Activated T-helper 17 cell treated with anti-CD3 and anti-CD28 coated beads, Interleukin-2, amount 50 U/mL, for 72 hours (primary cell): Measurements from ENCODE around the gene CELA1. TPM values are rescaled to one million over a fixed set of nuclear protein-coding genes. Genes with fewer than 3 reads are reported as not detected.
A peak's percentile ranks its signal among the peaks of the same experiment; 100 is the strongest.
"Not testable (repeated sequence)": the region's sequence is repeated elsewhere in the genome, so short reads cannot be mapped to it uniquely, and the experiment has no call there.

Source experiments
- ATAC-seq: fragments of 150-1000 bp; cut with Tn5 transposase; replicated peaks from 2 replicates; pipeline ENCODE4 v1.10.0; 2021; ENCODE audit warnings: mild to moderate bottlenecking, moderate library complexity
- H3K27ac Mint-ChIP-seq: one replicate; pipeline ENCODE4 v1.8.0; 2022; ENCODE audit warnings: mixed read lengths
- H3K27me3 Mint-ChIP-seq: one replicate; pipeline ENCODE4 v1.8.0; 2022; ENCODE audit warnings: mixed read lengths
- H3K36me3 Mint-ChIP-seq: one replicate; pipeline ENCODE4 v1.8.0; 2022; ENCODE audit warnings: low read depth, mild to moderate bottlenecking, mixed read lengths
- H3K4me1 Mint-ChIP-seq: one replicate; pipeline ENCODE4 v1.8.0; 2022; ENCODE audit warnings: mixed read lengths
- H3K4me3 Mint-ChIP-seq: one replicate; pipeline ENCODE4 v1.8.0; 2022; ENCODE audit warnings: mild to moderate bottlenecking, mixed read lengths
- H3K9me3 Mint-ChIP-seq: one replicate; pipeline ENCODE4 v1.8.0; 2022; ENCODE audit warnings: mixed read lengths
- total RNA-seq, 2 donors: library from RNA; stranded (reverse); gene quantifications; one replicate each; pipeline ENCODE4 v1.2.3, GENCODE V29; 2022

CELA1 gene
- total RNA-seq, 2 donors from 2014 or later: not detected

DNA sequence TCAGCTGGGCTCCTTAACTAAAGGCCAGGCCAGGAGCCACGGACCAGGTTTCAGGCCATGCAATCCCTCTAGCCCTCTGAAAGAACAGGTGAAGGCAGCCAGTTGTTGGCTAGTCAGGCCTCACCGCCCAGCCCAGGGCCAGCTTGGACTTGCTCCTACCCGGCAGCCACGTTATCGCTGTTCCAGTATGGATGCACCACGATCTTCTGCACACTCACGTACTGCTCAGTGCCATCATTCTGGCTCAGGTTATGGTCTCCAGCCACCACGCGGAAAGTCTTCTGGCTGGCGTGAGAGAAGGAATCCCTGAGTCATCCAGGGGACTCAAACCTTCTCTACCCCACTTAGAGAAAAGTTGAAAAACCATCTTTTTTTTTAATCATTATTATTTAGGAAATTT lies 4.1 kb downstream of the CELA1 start:
- Mint-ChIP-seq H3K4me1 (peaks cover 5% of the 10 kb centered on the region), H3K9me3 (no peaks in the 10 kb centered on the region), H3K4me3 (no peak overlapping the region), H3K36me3 (no peaks in the 10 kb centered on the region), H3K27me3 (no peaks in the 10 kb centered on the region), H3K27ac (no peak overlapping the region)
- no peak for ATAC-seq

GRCh38 chr12:51341251-51342007 lies 5.0 kb downstream of the CELA1 start:
- peak; percentile 83 for ATAC-seq
- H3K9me3 Mint-ChIP-seq: no peaks in the 10 kb centered on the region
- no peak overlapping the region for H3K27ac Mint-ChIP-seq
- peak overlapping the region; percentile 37 for H3K4me3 Mint-ChIP-seq
- H3K27me3 Mint-ChIP-seq: no peaks in the 10 kb centered on the region
- H3K4me1 Mint-ChIP-seq: peaks cover 5% of the 10 kb centered on the region
- H3K36me3 Mint-ChIP-seq: no peaks in the 10 kb centered on the region

DNA sequence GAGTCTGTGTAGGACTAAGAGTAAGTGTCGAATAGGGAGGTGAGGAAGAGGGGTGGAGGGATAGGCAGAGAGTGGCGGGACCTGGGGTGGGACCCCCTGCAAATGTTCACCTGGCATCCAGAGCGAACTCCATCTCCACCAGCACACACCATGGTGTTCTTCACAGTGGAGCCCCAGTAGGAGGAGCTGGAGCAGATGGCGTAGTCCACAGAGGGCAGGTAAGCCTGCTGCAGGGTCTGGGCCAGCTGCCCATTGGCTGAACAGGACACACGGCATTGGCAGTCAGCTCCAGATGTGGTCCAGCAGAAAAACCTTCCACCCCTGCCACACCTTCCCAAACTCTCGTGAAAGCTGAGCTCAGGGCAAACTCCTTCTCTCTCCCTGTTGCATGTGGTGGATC lies 6.7 kb downstream of the CELA1 start:
- Mint-ChIP-seq H3K9me3 (no peaks in the 10 kb centered on the region), H3K4me3 (no peak overlapping the region), H3K36me3 (no peaks in the 10 kb centered on the region), H3K4me1 (peaks cover 10% of the 10 kb centered on the region), H3K27me3 (no peaks in the 10 kb centered on the region), H3K27ac (no peak overlapping the region)
- no peak for ATAC-seq

DNA sequence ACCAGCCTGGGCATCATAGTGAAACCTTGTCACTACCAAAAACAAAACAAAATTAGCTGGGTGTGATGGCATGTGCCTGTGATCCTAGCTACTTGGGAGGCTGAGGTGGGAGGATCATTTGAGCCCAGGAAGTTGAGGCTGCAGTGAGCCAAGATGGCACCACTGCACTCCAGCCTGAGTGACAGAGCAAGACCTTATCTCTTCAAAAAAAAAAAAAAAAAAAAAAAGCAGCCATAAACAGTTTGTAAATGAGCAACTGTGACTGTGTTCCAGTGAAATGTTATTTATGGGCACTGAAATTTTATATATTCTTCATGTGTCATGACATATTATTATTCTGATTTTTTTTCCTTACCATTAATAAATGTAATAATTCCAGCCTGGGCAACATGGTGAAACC lies 9.1 kb downstream of the CELA1 start:
- not testable (repeated sequence) for ATAC-seq, H3K27me3 Mint-ChIP-seq, H3K36me3 Mint-ChIP-seq, H3K27ac Mint-ChIP-seq, H3K9me3 Mint-ChIP-seq, H3K4me3 Mint-ChIP-seq
- peaks cover 11% of the 10 kb centered on the region for H3K4me1 Mint-ChIP-seq

DNA sequence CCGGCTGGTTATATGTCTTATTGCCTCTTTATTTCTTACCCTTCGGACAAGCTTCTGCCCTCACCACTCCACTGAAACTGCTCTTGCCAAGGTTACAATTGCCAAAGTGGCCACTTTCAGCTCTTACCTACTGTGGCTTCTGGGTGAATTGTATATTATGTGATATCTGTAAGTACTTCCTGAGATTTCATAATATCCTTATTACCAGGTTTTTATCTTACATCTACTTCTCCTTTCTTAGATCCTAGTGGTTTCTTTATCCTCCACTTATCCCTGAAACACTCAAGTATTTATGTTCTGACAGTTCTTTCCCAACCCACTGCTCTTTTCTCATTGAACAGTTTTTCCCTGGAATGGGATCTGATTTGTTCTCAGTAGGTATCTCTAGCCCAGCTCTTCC lies 10.5 kb downstream of the CELA1 start:
- Mint-ChIP-seq H3K9me3 (no peaks in the 10 kb centered on the region), H3K27me3 (no peaks in the 10 kb centered on the region), H3K27ac (no peak overlapping the region), H3K36me3 (no peaks in the 10 kb centered on the region), H3K4me1 (peaks cover 7% of the 10 kb centered on the region), H3K4me3 (no peak overlapping the region)
- no peak for ATAC-seq

GRCh38 chr12:51334764-51335163 lies 11.7 kb downstream of the CELA1 start:
- Mint-ChIP-seq H3K4me3 (no peak overlapping the region), H3K4me1 (peaks cover 11% of the 10 kb centered on the region), H3K27ac (peak overlapping the region; percentile 48), H3K27me3 (no peaks in the 10 kb centered on the region), H3K36me3 (no peaks in the 10 kb centered on the region), H3K9me3 (no peaks in the 10 kb centered on the region)
- ATAC-seq: no peak

DNA sequence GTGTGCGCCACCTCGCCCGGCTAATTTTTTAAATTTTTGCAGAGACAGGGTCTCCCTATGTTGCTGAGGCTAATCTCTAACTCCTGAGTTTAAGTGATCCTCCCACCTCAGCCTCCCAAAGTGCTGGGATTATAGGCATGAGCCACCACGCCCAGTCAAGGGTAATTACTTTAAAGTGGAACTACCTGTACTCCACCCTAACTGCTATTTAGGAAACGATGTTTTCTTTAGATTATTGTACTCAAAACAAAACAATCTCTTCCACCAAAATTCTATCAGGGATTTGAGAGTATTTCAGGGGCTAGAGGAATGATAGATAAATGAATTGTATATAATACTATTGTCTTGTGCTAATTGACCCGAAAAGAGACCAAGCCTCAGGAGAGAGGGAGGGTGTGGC lies 12.9 kb downstream of the CELA1 start:
- Mint-ChIP-seq H3K4me1 (peaks cover 13% of the 10 kb centered on the region), H3K27ac (no peak overlapping the region), H3K9me3 (no peaks in the 10 kb centered on the region), H3K4me3 (no peak overlapping the region), H3K27me3 (no peaks in the 10 kb centered on the region), H3K36me3 (no peaks in the 10 kb centered on the region)
- no peak for ATAC-seq

- ATAC-seq: no peak
- H3K4me3 Mint-ChIP-seq: peak overlapping the region; percentile 54
- peak overlapping the region; percentile 48 for H3K27ac Mint-ChIP-seq
These were observed 16.3 kb downstream of the CELA1 start for GRCh38 chr12:51330186-51330585.

DNA sequence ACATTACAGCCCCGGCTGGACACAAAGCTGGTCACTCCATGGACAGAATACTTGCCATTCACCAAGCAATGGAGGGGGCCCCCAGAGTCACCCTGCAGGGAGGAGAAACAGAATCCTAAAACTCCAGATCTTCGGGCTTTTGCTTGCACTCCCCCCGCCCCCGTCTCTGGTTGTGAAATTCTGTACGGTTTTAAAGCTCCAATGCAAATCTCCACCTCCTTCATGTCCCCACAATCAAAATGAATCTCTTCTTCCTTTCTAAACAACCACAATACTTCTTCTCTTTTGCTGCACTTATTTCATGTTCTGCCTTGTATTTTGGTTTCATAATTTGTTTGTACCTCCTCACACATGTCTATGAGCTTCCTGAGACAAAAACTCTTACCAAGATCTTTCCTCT lies 16.7 kb downstream of the CELA1 start:
- Mint-ChIP-seq H3K27me3 (no peaks in the 10 kb centered on the region), H3K4me3 (peak overlapping the region; percentile 54), H3K4me1 (peaks cover 26% of the 10 kb centered on the region), H3K9me3 (no peaks in the 10 kb centered on the region), H3K27ac (peak overlapping the region; percentile 48), H3K36me3 (no peaks in the 10 kb centered on the region)
- peak; percentile 53 for ATAC-seq

More at GRCh38 chr12:51330186-51330585, 16.3 kb downstream of the CELA1 start:
- H3K36me3 Mint-ChIP-seq: no peaks in the 10 kb centered on the region
- peaks cover 26% of the 10 kb centered on the region for H3K4me1 Mint-ChIP-seq
- H3K9me3 Mint-ChIP-seq: no peaks in the 10 kb centered on the region
- H3K27me3 Mint-ChIP-seq: no peaks in the 10 kb centered on the region

- Mint-ChIP-seq H3K4me3 (peak overlapping the region; percentile 54), H3K9me3 (no peaks in the 10 kb centered on the region), H3K36me3 (no peaks in the 10 kb centered on the region), H3K27me3 (no peaks in the 10 kb centered on the region), H3K4me1 (peaks cover 25% of the 10 kb centered on the region), H3K27ac (no peak overlapping the region)
- no peak for ATAC-seq
These were observed 17.9 kb downstream of the CELA1 start for GRCh38 chr12:51328587-51328986.

- no peaks in the 10 kb centered on the region for H3K9me3 Mint-ChIP-seq
- peak overlapping the region; percentile 67 for H3K4me3 Mint-ChIP-seq
- peaks cover 15% of the 10 kb centered on the region for H3K36me3 Mint-ChIP-seq
- no peaks in the 10 kb centered on the region for H3K27me3 Mint-ChIP-seq
- ATAC-seq: peak; percentile 6
- H3K27ac Mint-ChIP-seq: peak overlapping the region; percentile 84
- H3K4me1 Mint-ChIP-seq: peaks cover 34% of the 10 kb centered on the region
These were observed 19.6 kb downstream of the CELA1 start for GRCh38 chr12:51326698-51327439.

DNA sequence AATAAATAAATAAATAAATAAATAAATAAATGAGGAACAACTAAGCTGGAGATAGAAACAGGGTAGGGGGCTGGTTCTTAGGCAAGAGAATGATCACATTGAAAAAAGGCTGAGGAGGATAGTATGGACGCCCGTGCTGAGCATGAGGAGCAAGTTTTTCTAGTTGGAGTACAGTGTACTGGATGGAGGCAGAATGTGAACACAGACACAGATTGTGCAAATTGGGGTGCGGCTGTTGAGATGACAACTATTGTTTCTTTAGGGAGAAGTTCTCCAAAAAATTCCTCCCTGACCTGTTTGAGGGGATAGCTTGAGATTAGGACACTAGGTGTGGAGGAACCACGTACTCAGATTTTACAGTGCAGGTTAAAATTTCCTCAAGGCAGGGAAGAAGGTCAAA lies 21.5 kb downstream of the CELA1 start:
- no peak for ATAC-seq
- Mint-ChIP-seq H3K9me3 (no peaks in the 10 kb centered on the region), H3K27ac (peak overlapping the region; percentile 94), H3K4me1 (peaks cover 51% of the 10 kb centered on the region), H3K27me3 (no peaks in the 10 kb centered on the region), H3K36me3 (peaks cover 25% of the 10 kb centered on the region), H3K4me3 (peak overlapping the region; percentile 93)

GRCh38 chr12:51323966-51324895 lies 22.2 kb downstream of the CELA1 start, which contains the start of gene BIN2:
Gene BIN2, minus strand, starts transcription at chr12:51324174. Its CDS starts 72 bp downstream, at chr12:51324102.
- peaks cover 25% of the 10 kb centered on the region for H3K36me3 Mint-ChIP-seq
- no peaks in the 10 kb centered on the region for H3K9me3 Mint-ChIP-seq
- peak within 1 kb of the TSS; percentile 94 for H3K27ac Mint-ChIP-seq
- peaks cover 54% of the 10 kb centered on the region for H3K4me1 Mint-ChIP-seq
- peak; percentile 70 for ATAC-seq
- no peaks in the 10 kb centered on the region for H3K27me3 Mint-ChIP-seq
- peak within 1 kb of the TSS; percentile 93 for H3K4me3 Mint-ChIP-seq

DNA sequence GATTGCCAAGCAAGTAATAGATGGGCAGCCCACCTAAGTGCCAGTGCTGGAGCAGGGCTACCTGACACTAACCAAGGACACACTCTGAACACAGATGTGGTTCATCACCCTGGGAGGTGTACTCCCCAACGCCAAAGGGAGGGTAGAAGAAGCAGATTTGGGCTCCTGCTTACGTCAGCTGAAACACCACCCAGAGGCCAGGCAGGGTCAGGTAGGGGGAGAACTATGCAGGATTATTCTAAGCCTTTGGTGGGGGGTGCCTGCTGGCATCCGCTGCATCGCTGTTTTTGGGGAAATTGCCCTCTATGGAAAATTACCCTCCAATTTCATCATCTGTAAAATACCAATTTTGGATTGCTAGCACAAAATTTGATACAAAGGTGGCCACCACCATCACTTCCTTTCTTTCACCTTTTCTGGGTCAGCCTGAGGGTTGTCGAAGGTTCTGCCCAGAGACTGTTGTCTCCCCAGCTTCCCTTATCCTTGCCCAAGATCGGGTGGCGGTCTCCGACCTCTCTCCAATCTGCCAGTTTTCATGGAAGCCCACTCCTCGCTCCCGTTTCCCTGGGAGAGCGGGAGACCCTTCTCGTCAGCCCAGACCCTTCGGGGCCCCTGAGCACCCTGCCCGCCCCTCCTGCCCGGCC lies 23.0 kb downstream of the CELA1 start:
- peaks cover 31% of the 10 kb centered on the region for H3K36me3 Mint-ChIP-seq
- no peaks in the 10 kb centered on the region for H3K27me3 Mint-ChIP-seq
- no peaks in the 10 kb centered on the region for H3K9me3 Mint-ChIP-seq
- peak overlapping the region; percentile 94 for H3K27ac Mint-ChIP-seq
- H3K4me1 Mint-ChIP-seq: peaks cover 61% of the 10 kb centered on the region
- peak overlapping the region; percentile 93 for H3K4me3 Mint-ChIP-seq
- peak; percentile 57 for ATAC-seq
